ENCODE data around the gene SLC2A4.

SLC2A4 gene

GRCh38 chr17:7306911-7307685 lies 25.6 kb downstream of the SLC2A4 start, which contains the start of gene EIF5A:
Gene EIF5A (plus strand): TSS chr17:7307628. CDS start chr17:7309636, 2,008 bp downstream.
- WGBS, result under 1% methylated on average over 54 of the region's 64 CpGs
- peak within 1 kb of the TSS in 1 of 2 experiments; percentile 98 for H3K23ac ChIP-seq (ENCODE audit: low read length in 2 of 2)
- peaks cover 21 to 26% of the 10 kb centered on the region in 2 experiments for H3K36me3 ChIP-seq (ENCODE audit: control insufficient read depth in 1 of 2, insufficient read depth in 2 of 2, low read depth in 1 of 2, low read length in 2 of 2)
- H4K8ac ChIP-seq (ENCODE audit: low read length), result peak within 1 kb of the TSS; percentile 95
- H2BK5ac ChIP-seq (ENCODE audit: low read depth, low read length, poor library complexity, severe bottlenecking), result peak within 1 kb of the TSS; percentile 87
- H3K4ac ChIP-seq (ENCODE audit: low read depth in 1 of 2, low read length in 2 of 2), result peak within 1 kb of the TSS; percentile 91 to 93
- H4K91ac ChIP-seq (ENCODE audit: low read length), result peak within 1 kb of the TSS; percentile 99
- peak within 1 kb of the TSS; percentile 98 for H3K27ac ChIP-seq (ENCODE audit: low read length, poor library complexity, severe bottlenecking)
- peak; percentile 100 for DNase-seq
- peak within 1 kb of the TSS; percentile 98 for H3K9ac ChIP-seq (ENCODE audit: low read length)
- H3K27me3 ChIP-seq (ENCODE audit: control insufficient read depth in 1 of 2, insufficient read depth in 1 of 2, low read length in 2 of 2), result no peaks in the 10 kb centered on the region
- H3K79me1 ChIP-seq (replicated peaks; ENCODE audit: low read length, poor library complexity, severe bottlenecking), result no peaks in the 10 kb centered on the region
- peak within 1 kb of the TSS in 1 of 2 experiments; percentile 42 for H2BK12ac ChIP-seq (ENCODE audit: low read length in 2 of 2)
- no peaks in the 10 kb centered on the region for H3K9me3 ChIP-seq (ENCODE audit: control insufficient read depth, low read length)
- H3K14ac ChIP-seq (ENCODE audit: low read length in 2 of 2), result peak within 1 kb of the TSS; percentile 92 to 100
- peak within 1 kb of the TSS; percentile 97 for H3K4me2 ChIP-seq (ENCODE audit: low read length, poor library complexity, severe bottlenecking)
- H3K18ac ChIP-seq (ENCODE audit: low read depth in 1 of 2, low read length in 2 of 2), result peak within 1 kb of the TSS; percentile 98 to 100
- H3K4me1 ChIP-seq (ENCODE audit: control insufficient read depth, insufficient read depth, low read depth, low read length), result peaks cover 7% of the 10 kb centered on the region
- peak within 1 kb of the TSS; percentile 31 for H2AFZ ChIP-seq (ENCODE audit: low read depth, low read length)
- peak within 1 kb of the TSS; percentile 72 for H2AK5ac ChIP-seq (ENCODE audit: low read length, severe bottlenecking)
- peak within 1 kb of the TSS; percentile 99 for H2BK15ac ChIP-seq (ENCODE audit: low read depth, poor library complexity, severe bottlenecking)
- peak within 1 kb of the TSS; percentile 85 for H2BK120ac ChIP-seq (ENCODE audit: low read depth, low read length)
- peak within 1 kb of the TSS; percentile 86 to 99 for H3K4me3 ChIP-seq (ENCODE audit: insufficient read depth in 1 of 2, low read depth in 1 of 2, low read length in 2 of 2)

- H2BK5ac ChIP-seq (ENCODE audit: low read depth, low read length, poor library complexity, severe bottlenecking), result peak overlapping the region; percentile 87
- peak overlapping the region; percentile 91 to 93 for H3K4ac ChIP-seq (ENCODE audit: low read depth in 1 of 2, low read length in 2 of 2)
- H4K91ac ChIP-seq (ENCODE audit: low read length), result peak overlapping the region; percentile 99
- H3K79me1 ChIP-seq (replicated peaks; ENCODE audit: low read length, poor library complexity, severe bottlenecking), result peaks cover 1% of the 10 kb centered on the region
- H3K14ac ChIP-seq (ENCODE audit: low read length in 2 of 2), result peak overlapping the region; percentile 92 to 100
- peak overlapping the region; percentile 95 for H4K8ac ChIP-seq (ENCODE audit: low read length)
- peaks cover 8% of the 10 kb centered on the region for H3K4me1 ChIP-seq (ENCODE audit: control insufficient read depth, insufficient read depth, low read depth, low read length)
- H3K27ac ChIP-seq (ENCODE audit: low read length, poor library complexity, severe bottlenecking), result peak overlapping the region; percentile 96
- WGBS, result 1% methylated on average over 40 of the region's 104 CpGs
- H2BK12ac ChIP-seq (ENCODE audit: low read length in 2 of 2), result peak overlapping the region in 1 of 2 experiments; percentile 42
- H3K18ac ChIP-seq (ENCODE audit: low read depth in 1 of 2, low read length in 2 of 2), result peak overlapping the region; percentile 98 to 100
- peaks cover 30 to 34% of the 10 kb centered on the region in 2 experiments for H3K36me3 ChIP-seq (ENCODE audit: control insufficient read depth in 1 of 2, insufficient read depth in 2 of 2, low read depth in 1 of 2, low read length in 2 of 2)
- H2AK5ac ChIP-seq (ENCODE audit: low read length, severe bottlenecking), result peak overlapping the region; percentile 72
- H3K4me2 ChIP-seq (ENCODE audit: low read length, poor library complexity, severe bottlenecking), result peak overlapping the region; percentile 97
- H2BK15ac ChIP-seq (ENCODE audit: low read depth, poor library complexity, severe bottlenecking), result peak overlapping the region; percentile 99
- H3K27me3 ChIP-seq (ENCODE audit: control insufficient read depth in 1 of 2, insufficient read depth in 1 of 2, low read length in 2 of 2), result no peaks in the 10 kb centered on the region
- peak overlapping the region; percentile 85 for H2BK120ac ChIP-seq (ENCODE audit: low read depth, low read length)
- H3K9me3 ChIP-seq (ENCODE audit: control insufficient read depth, low read length), result no peaks in the 10 kb centered on the region
- H2AFZ ChIP-seq (ENCODE audit: low read depth, low read length), result no peak overlapping the region
- peak overlapping the region in 1 of 2 experiments; percentile 98 for H3K23ac ChIP-seq (ENCODE audit: low read length in 2 of 2)
- H3K4me3 ChIP-seq (ENCODE audit: insufficient read depth in 1 of 2, low read depth in 1 of 2, low read length in 2 of 2), result peak overlapping the region; percentile 86 to 99
- H3K9ac ChIP-seq (ENCODE audit: low read length), result peak overlapping the region; percentile 98
- DNase-seq, result peak; percentile 29
Observed at GRCh38 chr17:7307686-7308624, 26.4 kb downstream of the SLC2A4 start.

- Histone ChIP-seq H4K91ac (ENCODE audit: low read length) (peak overlapping the region; percentile 40), H4K8ac (ENCODE audit: low read length) (peak overlapping the region; percentile 65), H2AK5ac (ENCODE audit: low read length, severe bottlenecking) (peak overlapping the region; percentile 7), H2BK15ac (ENCODE audit: low read depth, poor library complexity, severe bottlenecking) (no peak overlapping the region), H2BK5ac (ENCODE audit: low read depth, low read length, poor library complexity, severe bottlenecking) (no peak overlapping the region), H3K9ac (ENCODE audit: low read length) (peak overlapping the region; percentile 98), H2BK120ac (ENCODE audit: low read depth, low read length) (peak overlapping the region; percentile 66), H2AFZ (ENCODE audit: low read depth, low read length) (no peak overlapping the region), H3K4me3 (ENCODE audit: insufficient read depth in 1 of 2, low read depth in 1 of 2, low read length in 2 of 2) (peak overlapping the region; percentile 86 to 99), H3K4me2 (ENCODE audit: low read length, poor library complexity, severe bottlenecking) (peak overlapping the region; percentile 97), H3K27me3 (ENCODE audit: control insufficient read depth in 1 of 2, insufficient read depth in 1 of 2, low read length in 2 of 2) (no peaks in the 10 kb centered on the region), H3K9me3 (ENCODE audit: control insufficient read depth, low read length) (no peaks in the 10 kb centered on the region), H3K4me1 (ENCODE audit: control insufficient read depth, insufficient read depth, low read depth, low read length) (peaks cover 15% of the 10 kb centered on the region), H3K27ac (ENCODE audit: low read length, poor library complexity, severe bottlenecking) (peak overlapping the region; percentile 96), H2BK12ac (ENCODE audit: low read length in 2 of 2) (peak overlapping the region in 1 of 2 experiments; percentile 15), H3K23ac (ENCODE audit: low read length in 2 of 2) (no peak overlapping the region), H3K4ac (ENCODE audit: low read depth in 1 of 2, low read length in 2 of 2) (peak overlapping the region; percentile 42 to 93), H3K79me1 (replicated peaks; ENCODE audit: low read length, poor library complexity, severe bottlenecking) (peaks cover 4% of the 10 kb centered on the region), H3K14ac (ENCODE audit: low read length in 2 of 2) (peak overlapping the region; percentile 36 to 63), H3K36me3 (ENCODE audit: control insufficient read depth in 1 of 2, insufficient read depth in 2 of 2, low read depth in 1 of 2, low read length in 2 of 2) (peaks cover 38 to 43% of the 10 kb centered on the region in 2 experiments), H3K18ac (ENCODE audit: low read depth in 1 of 2, low read length in 2 of 2) (peak overlapping the region; percentile 98 to 100)
- peak; percentile 94 for DNase-seq
- 0% methylated on average over 11 of the region's 14 CpGs for WGBS
Observed at GRCh38 chr17:7308625-7309433, 27.3 kb downstream of the SLC2A4 start.

Data from mesenchymal stem cell (in vitro differentiated cells and primary cell).